ENCODE measurements around the gene PPM1H. TPM values are rescaled to one million over a fixed set of nuclear protein-coding genes. Genes with fewer than 3 reads are reported as not detected.

PPM1H gene
- total RNA-seq, 2 donors from 2014 or later, result 27.0 to 46.9 TPM

- Histone ChIP-seq H3K27me3 (replicated peaks; ENCODE audit: insufficient read depth) (no peaks in the 10 kb centered on the region), H3K9me3 (no peaks in the 10 kb centered on the region), H3K27ac (no peak overlapping the region), H3K36me3 (no peaks in the 10 kb centered on the region), H3K4me3 (no peak overlapping the region), H3K4me1 (replicated peaks) (no peaks in the 10 kb centered on the region)
- 82% methylated on average over 6 of the region's 6 CpGs for WGBS
- DNase-seq (ENCODE audit: low spot score), result no peak
- TF ChIP-seq POLR2A (IDR thresholded peaks at IDR 0.05) (no peak), CTCF (IDR thresholded peaks at IDR 0.05) (no peak), POLR2AphosphoS5 (IDR thresholded peaks at IDR 0.05) (no peak)
- intact Hi-C loops (cut with DNase I), result no loop called here
Observed at GRCh38 chr12:62806244-62806836, 128.6 kb downstream of the PPM1H start.

GRCh38 chr12:62805517-62805916 lies 129.4 kb downstream of the PPM1H start:
- Histone ChIP-seq H3K4me1 (replicated peaks) (no peaks in the 10 kb centered on the region), H3K9me3 (no peaks in the 10 kb centered on the region), H3K27me3 (replicated peaks; ENCODE audit: insufficient read depth) (no peaks in the 10 kb centered on the region), H3K27ac (no peak overlapping the region), H3K36me3 (no peaks in the 10 kb centered on the region), H3K4me3 (no peak overlapping the region)
- WGBS, result 75% methylated on average over 3 of the region's 3 CpGs
- TF ChIP-seq CTCF (IDR thresholded peaks at IDR 0.05), result no peak
- TF ChIP-seq POLR2A (IDR thresholded peaks at IDR 0.05), result no peak
- no peak for TF ChIP-seq POLR2AphosphoS5 (IDR thresholded peaks at IDR 0.05)
- no peak for DNase-seq (ENCODE audit: low spot score)
- intact Hi-C loops (cut with DNase I), result no loop called here

- intact Hi-C loops (cut with DNase I), result no loop called here
- Histone ChIP-seq H3K4me3 (no peak overlapping the region), H3K27me3 (replicated peaks; ENCODE audit: insufficient read depth) (no peaks in the 10 kb centered on the region), H3K4me1 (replicated peaks) (no peaks in the 10 kb centered on the region), H3K9me3 (no peaks in the 10 kb centered on the region), H3K27ac (no peak overlapping the region), H3K36me3 (no peaks in the 10 kb centered on the region)
- TF ChIP-seq POLR2AphosphoS5 (IDR thresholded peaks at IDR 0.05), result no peak
- no peak for TF ChIP-seq POLR2A (IDR thresholded peaks at IDR 0.05)
- no peak for TF ChIP-seq CTCF (IDR thresholded peaks at IDR 0.05)
- WGBS, result 56% methylated on average over 2 of the region's 2 CpGs
- no peak for DNase-seq (ENCODE audit: low spot score)
Observed at GRCh38 chr12:62803756-62804155, 131.2 kb downstream of the PPM1H start.

GRCh38 chr12:62802984-62803383 lies 132.0 kb downstream of the PPM1H start:
- H3K4me1 ChIP-seq (replicated peaks), result no peaks in the 10 kb centered on the region
- no peaks in the 10 kb centered on the region for H3K27me3 ChIP-seq (replicated peaks; ENCODE audit: insufficient read depth)
- DNase-seq (ENCODE audit: low spot score), result no peak
- no peak overlapping the region for H3K27ac ChIP-seq
- WGBS, result 80% methylated on average over 4 of the region's 4 CpGs
- intact Hi-C loops (cut with DNase I), result no loop called here
- no peaks in the 10 kb centered on the region for H3K36me3 ChIP-seq
- no peaks in the 10 kb centered on the region for H3K9me3 ChIP-seq
- TF ChIP-seq POLR2AphosphoS5 (IDR thresholded peaks at IDR 0.05) (no peak), POLR2A (IDR thresholded peaks at IDR 0.05) (no peak), CTCF (IDR thresholded peaks at IDR 0.05) (no peak)
- no peak overlapping the region for H3K4me3 ChIP-seq

- H3K9me3 ChIP-seq, result no peaks in the 10 kb centered on the region
- H3K27ac ChIP-seq, result peak overlapping the region in 1 of 2 donors; percentile 75
- no peak for TF ChIP-seq POLR2AphosphoS5 (IDR thresholded peaks at IDR 0.05)
- TF ChIP-seq CTCF (IDR thresholded peaks at IDR 0.05), result no peak
- TF ChIP-seq POLR2A (IDR thresholded peaks at IDR 0.05), result no peak
- no peaks in the 10 kb centered on the region for H3K4me1 ChIP-seq (replicated peaks)
- H3K27me3 ChIP-seq (replicated peaks; ENCODE audit: insufficient read depth), result no peaks in the 10 kb centered on the region
- H3K36me3 ChIP-seq, result no peaks in the 10 kb centered on the region
- H3K4me3 ChIP-seq, result no peak overlapping the region
- 81% methylated on average over 7 of the region's 7 CpGs for WGBS
- intact Hi-C loops (cut with DNase I), result no loop called here
- DNase-seq (ENCODE audit: low spot score), result no peak
Observed at GRCh38 chr12:62802321-62802720, 132.6 kb downstream of the PPM1H start.

All from prostate gland (tissue), 2 donors.